KOPT-K1 (cell line): ENCODE data around the gene ACR.
A peak's percentile ranks its signal among the peaks of the same experiment; 100 is the strongest.

Source experiments
- H3K27ac ChIP-seq: fragments of 200-600 bp; sonication (generic); 2 replicates; pipeline ENCODE4 v1.5.1; 2016; ENCODE audit warnings: antibody characterized with exemption, mild to moderate bottlenecking, low read depth, low read length; ENCODE audit not compliant: poor library complexity, severe bottlenecking
- H3K36me3 ChIP-seq: fragments of 200-600 bp; sonication (generic); 2 replicates; pipeline ENCODE4 v1.5.1; 2017; ENCODE audit warnings: antibody characterized with exemption, mild to moderate bottlenecking, low read length, moderate library complexity; ENCODE audit not compliant: insufficient read depth
- H3K9me3 ChIP-seq: fragments of 200-600 bp; sonication (generic); 2 replicates; pipeline ENCODE4 v1.5.1; 2017; ENCODE audit warnings: antibody characterized with exemption, low read length, mild to moderate bottlenecking; ENCODE audit not compliant: insufficient read depth, poor library complexity, severe bottlenecking

ACR gene

GRCh38 chr22:50699756-50700386 is 38.1 kb upstream of the ACR start:
- H3K36me3 ChIP-seq: no peaks in the 10 kb centered on the region
- no peak overlapping the region for H3K27ac ChIP-seq
- H3K9me3 ChIP-seq: no peaks in the 10 kb centered on the region

- Histone ChIP-seq H3K36me3 (no peaks in the 10 kb centered on the region), H3K9me3 (no peaks in the 10 kb centered on the region), H3K27ac (no peak overlapping the region)
These were observed 37.5 kb upstream of the ACR start for GRCh38 chr22:50700387-50701075.

- H3K36me3 ChIP-seq: no peaks in the 10 kb centered on the region
- no peak overlapping the region for H3K27ac ChIP-seq
- no peaks in the 10 kb centered on the region for H3K9me3 ChIP-seq
These were observed 37.0 kb upstream of the ACR start for GRCh38 chr22:50701076-50701419.

- H3K9me3 ChIP-seq: no peaks in the 10 kb centered on the region
- H3K36me3 ChIP-seq: no peaks in the 10 kb centered on the region
- no peak overlapping the region for H3K27ac ChIP-seq
These were observed 36.4 kb upstream of the ACR start for GRCh38 chr22:50701428-50702154.

- Histone ChIP-seq H3K27ac (peak overlapping the region; percentile 4), H3K9me3 (no peaks in the 10 kb centered on the region), H3K36me3 (no peaks in the 10 kb centered on the region)
These were observed 35.7 kb upstream of the ACR start for GRCh38 chr22:50702261-50702671.

- Histone ChIP-seq H3K9me3 (no peaks in the 10 kb centered on the region), H3K36me3 (no peaks in the 10 kb centered on the region), H3K27ac (peak overlapping the region; percentile 4)
These were observed 34.9 kb upstream of the ACR start for GRCh38 chr22:50702821-50703725.

GRCh38 chr22:50703726-50704509 is 34.1 kb upstream of the ACR start:
- Histone ChIP-seq H3K9me3 (no peaks in the 10 kb centered on the region), H3K27ac (no peak overlapping the region), H3K36me3 (no peaks in the 10 kb centered on the region)

- H3K27ac ChIP-seq: no peak overlapping the region
These were observed 33.3 kb upstream of the ACR start for GRCh38 chr22:50704510-50705218.

GRCh38 chr22:50705219-50705691 is 32.7 kb upstream of the ACR start:
- no peaks in the 10 kb centered on the region for H3K36me3 ChIP-seq
- peak overlapping the region; percentile 48 for H3K27ac ChIP-seq
- H3K9me3 ChIP-seq: no peaks in the 10 kb centered on the region

More at GRCh38 chr22:50704510-50705218, 33.3 kb upstream of the ACR start:
- Histone ChIP-seq H3K9me3 (no peaks in the 10 kb centered on the region), H3K36me3 (no peaks in the 10 kb centered on the region)

- H3K36me3 ChIP-seq: no peaks in the 10 kb centered on the region
- H3K27ac ChIP-seq: peak overlapping the region; percentile 48
- H3K9me3 ChIP-seq: no peaks in the 10 kb centered on the region
These were observed 32.1 kb upstream of the ACR start for GRCh38 chr22:50705851-50706351.

GRCh38 chr22:50706481-50707125 is 31.4 kb upstream of the ACR start:
- Histone ChIP-seq H3K27ac (no peak overlapping the region), H3K36me3 (no peaks in the 10 kb centered on the region), H3K9me3 (no peaks in the 10 kb centered on the region)

- Histone ChIP-seq H3K9me3 (no peaks in the 10 kb centered on the region), H3K27ac (no peak overlapping the region), H3K36me3 (no peaks in the 10 kb centered on the region)
These were observed 29.5 kb upstream of the ACR start for GRCh38 chr22:50708474-50708873.

- Histone ChIP-seq H3K9me3 (no peaks in the 10 kb centered on the region), H3K36me3 (no peaks in the 10 kb centered on the region)
These were observed 29.0 kb upstream of the ACR start for GRCh38 chr22:50708996-50709395.

More at GRCh38 chr22:50708996-50709395, 29.0 kb upstream of the ACR start:
- no peak overlapping the region for H3K27ac ChIP-seq
